Endothelial cell of umbilical vein (primary cell): Measurements from ENCODE around the gene PRX. TPM values are rescaled to one million over a fixed set of nuclear protein-coding genes. Genes with fewer than 3 reads are reported as not detected.

Source experiments
- BruUV-seq: library from RNA; stranded (reverse); fragments of 400-500 nt; replicated peaks from 2 replicates; lab custom pipeline; 2021; lab: Mats Ljungman, UMichigan
- CTCF ChIA-PET: fragments of 300-600, 350-600 bp; sonication (Branson Sonifier 250); formaldehyde crosslinking; loops from one replicate; lab custom pipeline; 2021; ENCODE audit warnings: antibody characterized with exemption, inconsistent platforms; lab: Charles Lee
- POLR2A ChIA-PET: fragments of 300-600, 350-600 bp; sonication (Branson Sonifier 250); formaldehyde crosslinking; loops from one replicate; lab custom pipeline; 2021; ENCODE audit warnings: antibody characterized with exemption, inconsistent platforms; lab: Charles Lee
- DNase-seq: peaks from one replicate; pipeline ENCODE4 v3.0.0-alpha.2; 2011; ENCODE audit warnings: low read depth, low spot score
- FAIRE-seq: peaks from 2 replicates; lab custom pipeline; 2011; peaks lifted over from hg19 to GRCh38; lab: Jason Lieb, UNC
- H2AFZ ChIP-seq: 2 replicates; pipeline ENCODE4 v1.6.0; 2012; ENCODE audit warnings: low read depth, low read length, control low read depth, inconsistent platforms
- H3K27ac ChIP-seq: 2 replicates; pipeline ENCODE4 v1.5.1; 2011; ENCODE audit warnings: low read depth, mild to moderate bottlenecking, control low read depth, low read length, moderate library complexity; ENCODE audit not compliant: insufficient read depth
- H3K27me3 ChIP-seq, 2 experiments: 2 replicates each; pipeline versions ENCODE4 v1.6.0 to v1.6.1; 2011; ENCODE audit warnings: low read length in 2 of 2, mixed read lengths in 1 of 2; ENCODE audit not compliant: control insufficient read depth in 2 of 2, insufficient read depth in 2 of 2
- H3K36me3 ChIP-seq, 2 experiments: 2 replicates in 1 of 2; 3 replicates in 1 of 2; pipeline ENCODE4 v1.5.1; 2011; ENCODE audit warnings: low read length in 2 of 2, mild to moderate bottlenecking in 1 of 2, moderate library complexity in 1 of 2; ENCODE audit not compliant: control insufficient read depth in 2 of 2, insufficient read depth in 2 of 2; ENCODE audit errors: extremely low read depth in 1 of 2
- H3K4me1 ChIP-seq: 3 replicates; pipeline ENCODE4 v1.5.1; 2011; ENCODE audit warnings: mild to moderate bottlenecking, low read length; ENCODE audit not compliant: control insufficient read depth, insufficient read depth; ENCODE audit errors: extremely low read depth
- H3K4me2 ChIP-seq: 2 replicates; pipeline ENCODE4 v1.6.1; 2011; ENCODE audit warnings: low read length, control low read depth, mixed read lengths; ENCODE audit not compliant: insufficient read depth
- H3K4me3 ChIP-seq, 3 experiments: fragments of 200-600 bp in 1 of 3; sonication (generic), shearing (Covaris generic) in 1 of 3; replicated peaks in 1 of 3; 2 replicates each; pipeline ENCODE4 v1.5.1; 2011 to 2016; ENCODE audit warnings: control low read depth in 3 of 3, low read length in 3 of 3, mild to moderate bottlenecking in 2 of 3, inconsistent platforms in 1 of 3, low read depth in 1 of 3, moderate library complexity in 1 of 3; ENCODE audit not compliant: insufficient read depth in 1 of 3
- H3K79me2 ChIP-seq: 2 replicates; pipeline ENCODE4 v1.6.0; 2012; ENCODE audit warnings: low read length, inconsistent platforms; ENCODE audit not compliant: control insufficient read depth, insufficient read depth
- H3K9ac ChIP-seq: replicated peaks from 2 replicates; pipeline ENCODE3; 2011; ENCODE audit warnings: low read length, control low read depth; ENCODE audit not compliant: insufficient read depth; ENCODE audit errors: extremely low read depth
- H3K9me1 ChIP-seq: replicated peaks from 3 replicates; pipeline ENCODE4 v1.6.0; 2011; ENCODE audit warnings: mild to moderate bottlenecking, low read length; ENCODE audit not compliant: control insufficient read depth, insufficient read depth; ENCODE audit errors: extremely low read depth
- H3K9me3 ChIP-seq: replicated peaks from 2 replicates; pipeline ENCODE4 v1.5.1; 2012; ENCODE audit warnings: low read length, inconsistent platforms; ENCODE audit not compliant: control insufficient read depth, insufficient read depth
- H4K20me1 ChIP-seq: replicated peaks from 2 replicates; pipeline ENCODE3; 2011; ENCODE audit warnings: mild to moderate bottlenecking, low read length; ENCODE audit not compliant: control insufficient read depth, insufficient read depth; ENCODE audit errors: extremely low read depth
- EZH2 ChIP-seq: IDR thresholded peaks from 2 replicates; pipeline ENCODE4 v1.6.1; 2012; ENCODE audit warnings: borderline replicate concordance, low read depth, mild to moderate bottlenecking, moderate library complexity, low read length, inconsistent platforms; ENCODE audit not compliant: severe bottlenecking
- FOS ChIP-seq: IDR thresholded peaks from 2 replicates; pipeline ENCODE4 v1.6.1; 2011; ENCODE audit warnings: mild to moderate bottlenecking, low read length, moderate library complexity, borderline replicate concordance; ENCODE audit not compliant: insufficient read depth
- MYC ChIP-seq: IDR thresholded peaks from one replicate; pipeline ENCODE4 v1.6.1; 2011; ENCODE audit warnings: mild to moderate bottlenecking, low read depth, low read length
- POLR2A ChIP-seq: IDR thresholded peaks from 2 replicates; pipeline ENCODE4 v1.6.1; 2012; ENCODE audit warnings: low read depth, mild to moderate bottlenecking, control low read depth, low read length
- POLR2AphosphoS5 ChIP-seq: IDR thresholded peaks from 2 replicates; pipeline ENCODE4 v1.6.1; 2012; ENCODE audit warnings: low read depth, mild to moderate bottlenecking, control low read depth, low read length, moderate library complexity; ENCODE audit not compliant: insufficient read depth
- dilution Hi-C: fragments of 300-500 bp; cut with MboI; formaldehyde crosslinking; loops from one replicate; pipeline ENCODE4 v1.15.0; 2019; ENCODE audit warnings: low sequenced_read_pairs; ENCODE audit not compliant: extremely low pct_ligation_motif_present
- intact Hi-C: fragments of 100-400 bp; cut with micrococcal nuclease; formaldehyde crosslinking; loops from one replicate; pipeline ENCODE4 v1.10.0; 2022
- polyA plus RNA-seq, 4 experiments: library from polyadenylated mRNA; depleted of rRNA in 3 of 4; stranded (reverse) in 3 of 4; unstranded in 1 of 4; fragments of >200 nt; gene quantifications; 2 replicates each; pipeline versions ENCODE4 v1.2.1 to v1.2.3, GENCODE V29; 2011 to 2012; ENCODE audit warnings: missing spikeins in 1 of 4
- total RNA-seq: library from RNA; stranded (reverse); gene quantifications from 2 replicates; pipeline ENCODE4 v1.2.3, GENCODE V29; 2021
- TF ChIP-seq, protein P1 (sequence below): IDR thresholded peaks from 2 replicates; pipeline ENCODE4 v1.6.1; 2011; ENCODE audit not compliant: insufficient read depth, insufficient read length
- TF ChIP-seq, protein P2 (sequence below), 2 donors: IDR thresholded peaks; 1 replicate in 1 of 2; 2 replicates in 1 of 2; pipeline ENCODE4 v1.5.1; 2011; ENCODE audit warnings: low read length in 2 of 2, mild to moderate bottlenecking in 2 of 2, moderate library complexity in 2 of 2, control low read depth in 1 of 2, inconsistent platforms in 1 of 2, low read depth in 1 of 2; ENCODE audit not compliant: insufficient read depth in 1 of 2; ENCODE audit errors: extremely low read depth in 1 of 2

PRX gene
- total and polyA plus RNA-seq, 2 donors (not counting 3 experiments of a cell fraction or from before 2014, with no cell fraction given), result 0.80 to 1.3 TPM

DNA sequence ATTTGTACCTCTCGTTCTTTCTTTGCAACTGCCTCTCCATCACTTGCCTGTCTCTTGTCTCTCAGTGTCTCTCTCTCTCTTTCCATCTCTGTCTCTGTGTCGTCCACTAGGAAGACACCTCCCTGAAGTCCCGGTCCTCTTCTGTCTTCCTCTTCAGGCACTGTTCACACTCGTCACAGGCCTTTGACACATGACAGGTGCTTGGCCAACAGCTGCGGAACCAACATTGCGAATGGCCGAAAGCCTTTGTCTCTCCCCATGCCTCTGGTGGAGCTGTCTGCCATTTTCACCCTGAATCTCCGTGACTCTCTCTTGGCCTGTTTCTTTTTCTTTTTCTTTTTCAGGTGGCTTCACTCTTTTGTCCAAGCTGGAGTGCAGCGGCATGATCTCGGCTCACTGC lies 26.0 kb downstream of the PRX start:
- intact Hi-C loops (no loop called here), dilution Hi-C loops (no loop called here)
- Histone ChIP-seq H3K9me3 (no peaks in the 10 kb centered on the region), H3K9me1 (no peaks in the 10 kb centered on the region), H3K27me3 (no peaks in the 10 kb centered on the region), H3K27ac (no peak overlapping the region), H3K79me2 (no peaks in the 10 kb centered on the region), H4K20me1 (no peaks in the 10 kb centered on the region), H3K4me3 (no peak overlapping the region), H3K4me2 (no peak overlapping the region), H3K36me3 (no peaks in the 10 kb centered on the region), H3K9ac (no peak overlapping the region), H3K4me1 (no peaks in the 10 kb centered on the region), H2AFZ (no peak overlapping the region)
- ChIA-PET POLR2A (no interaction called here), CTCF (interaction anchor here (1.0 to 1.3 kb wide), 2 partner anchors 34 to 82 kb away, joined by 3 to 4 read pairs; no protein-coding TSS in a partner anchor)
- DNase-seq, result no peak
- TF ChIP-seq EZH2, result no peak
- TF ChIP-seq, protein P1, sequence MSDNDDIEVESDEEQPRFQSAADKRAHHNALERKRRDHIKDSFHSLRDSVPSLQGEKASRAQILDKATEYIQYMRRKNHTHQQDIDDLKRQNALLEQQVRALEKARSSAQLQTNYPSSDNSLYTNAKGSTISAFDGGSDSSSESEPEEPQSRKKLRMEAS, result no peak
- TF ChIP-seq, protein P2, sequence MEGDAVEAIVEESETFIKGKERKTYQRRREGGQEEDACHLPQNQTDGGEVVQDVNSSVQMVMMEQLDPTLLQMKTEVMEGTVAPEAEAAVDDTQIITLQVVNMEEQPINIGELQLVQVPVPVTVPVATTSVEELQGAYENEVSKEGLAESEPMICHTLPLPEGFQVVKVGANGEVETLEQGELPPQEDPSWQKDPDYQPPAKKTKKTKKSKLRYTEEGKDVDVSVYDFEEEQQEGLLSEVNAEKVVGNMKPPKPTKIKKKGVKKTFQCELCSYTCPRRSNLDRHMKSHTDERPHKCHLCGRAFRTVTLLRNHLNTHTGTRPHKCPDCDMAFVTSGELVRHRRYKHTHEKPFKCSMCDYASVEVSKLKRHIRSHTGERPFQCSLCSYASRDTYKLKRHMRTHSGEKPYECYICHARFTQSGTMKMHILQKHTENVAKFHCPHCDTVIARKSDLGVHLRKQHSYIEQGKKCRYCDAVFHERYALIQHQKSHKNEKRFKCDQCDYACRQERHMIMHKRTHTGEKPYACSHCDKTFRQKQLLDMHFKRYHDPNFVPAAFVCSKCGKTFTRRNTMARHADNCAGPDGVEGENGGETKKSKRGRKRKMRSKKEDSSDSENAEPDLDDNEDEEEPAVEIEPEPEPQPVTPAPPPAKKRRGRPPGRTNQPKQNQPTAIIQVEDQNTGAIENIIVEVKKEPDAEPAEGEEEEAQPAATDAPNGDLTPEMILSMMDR (IDR thresholded peaks at IDR 0.05; ENCODE audit: extremely low read depth in 1 of 2, insufficient read depth in 1 of 2, low read depth in 1 of 2, low read length in 2 of 2), result no peak
- no peak for TF ChIP-seq POLR2AphosphoS5
- no peak for TF ChIP-seq FOS
- TF ChIP-seq MYC, result no peak
- TF ChIP-seq POLR2A, result no peak
- FAIRE-seq, result no peak
- BruUV-seq, result no TSS peak
